Stimulated activated CD4-positive, alpha-beta T cell treated with anti-CD3 and anti-CD28 coated beads, Interleukin-12 subunit alpha, Interleukin-12 subunit beta, amount 100 ng/mL, for 48 hours (primary cell): ENCODE results near the gene ACAP3.
"Not testable (repeated sequence)": the region's sequence is repeated elsewhere in the genome, so short reads cannot be mapped to it uniquely, and the experiment has no call there.

Experiments used
- DNase-seq, 3 donors: peaks; one replicate each; pipeline ENCODE4 v3.0.0-alpha.2; 2020; ENCODE audit warnings: low read depth in 2 of 3, low spot score in 1 of 3

ACAP3 gene

GRCh38 chr1:1267488-1268283, 40.0 kb downstream of the ACAP3 start:
- no peak for DNase-seq

- DNase-seq = no peak
Observed at GRCh38 chr1:1264868-1265272, 42.9 kb downstream of the ACAP3 start.

GRCh38 chr1:1264026-1264425, 43.7 kb downstream of the ACAP3 start:
- DNase-seq = no peak

GRCh38 chr1:1262758-1263157, 45.0 kb downstream of the ACAP3 start:
- no peak for DNase-seq

GRCh38 chr1:1262071-1262470, 45.7 kb downstream of the ACAP3 start:
- no peak for DNase-seq

- DNase-seq = no peak
Observed at GRCh38 chr1:1260843-1261560, 46.7 kb downstream of the ACAP3 start.

GRCh38 chr1:1259951-1260600, 47.7 kb downstream of the ACAP3 start:
- DNase-seq = no peak

- DNase-seq = no peak
Observed at GRCh38 chr1:1259540-1259939, 48.2 kb downstream of the ACAP3 start.

- no peak for DNase-seq
Observed at GRCh38 chr1:1259119-1259488, 48.6 kb downstream of the ACAP3 start.

GRCh38 chr1:1256956-1257871, 50.5 kb downstream of the ACAP3 start:
- DNase-seq = no peak

- no peak for DNase-seq
Observed at GRCh38 chr1:1255611-1256010, 52.1 kb downstream of the ACAP3 start.

- DNase-seq = no peak
Observed at GRCh38 chr1:1255078-1255477, 52.7 kb downstream of the ACAP3 start.

- DNase-seq = no peak
Observed at GRCh38 chr1:1254667-1254998, 53.1 kb downstream of the ACAP3 start.

- no peak for DNase-seq
Observed at GRCh38 chr1:1253972-1254666, 53.6 kb downstream of the ACAP3 start.

- no peak for DNase-seq
Observed at GRCh38 chr1:1253314-1253713, 54.4 kb downstream of the ACAP3 start.

GRCh38 chr1:1250786-1251284, 56.9 kb downstream of the ACAP3 start:
- DNase-seq = peak; percentile 36 to 60 (median 42)

- not testable (repeated sequence) for DNase-seq
Observed at GRCh38 chr1:1248009-1248913, 59.5 kb downstream of the ACAP3 start.

- no peak for DNase-seq
Observed at GRCh38 chr1:1247341-1247913, 60.3 kb downstream of the ACAP3 start.
